Activated CD8-positive, alpha-beta T cell treated with anti-CD3 and anti-CD28 coated beads for 36 hours (primary cell): Measurements from ENCODE around the gene RPUSD1. TPM values are rescaled to one million over a fixed set of nuclear protein-coding genes. Genes with fewer than 3 reads are reported as not detected.

ENCODE experiments used
- ATAC-seq: fragments of 200-7000 bp; cut with Tn5 transposase; one replicate; pipeline ENCODE4 v1.10.0; 2021; ENCODE audit warnings: mild to moderate bottlenecking, moderate library complexity
- CTCF ChIA-PET: fragments of 350-600 bp; sonication (Branson Sonifier 250); formaldehyde crosslinking; loops from one replicate; lab custom pipeline; 2021; ENCODE audit warnings: antibody characterized with exemption; lab: Charles Lee
- POLR2A ChIA-PET: fragments of 350-600 bp; sonication (Branson Sonifier 250); formaldehyde crosslinking; loops from one replicate; lab custom pipeline; 2021; ENCODE audit warnings: antibody characterized with exemption; lab: Charles Lee
- DNase-seq: peaks from one replicate; pipeline ENCODE4 v3.0.0-alpha.2; 2020
- H3K27ac Mint-ChIP-seq: one replicate; pipeline ENCODE4 v1.8.0; 2021; ENCODE audit warnings: mild to moderate bottlenecking, mixed read lengths
- H3K27me3 Mint-ChIP-seq: one replicate; pipeline ENCODE4 v1.8.0; 2021; ENCODE audit warnings: mixed read lengths
- H3K36me3 Mint-ChIP-seq: one replicate; pipeline ENCODE4 v1.8.0; 2021; ENCODE audit warnings: low read depth, mixed read lengths
- H3K4me1 Mint-ChIP-seq: one replicate; pipeline ENCODE4 v1.8.0; 2021; ENCODE audit warnings: low read depth, mixed read lengths
- H3K4me3 Mint-ChIP-seq: one replicate; pipeline ENCODE4 v1.8.0; 2021; ENCODE audit warnings: mild to moderate bottlenecking, moderate library complexity, mixed read lengths
- H3K9me3 Mint-ChIP-seq: one replicate; pipeline ENCODE4 v1.8.0; 2021; ENCODE audit warnings: mixed read lengths
- CTCF ChIP-seq: fragments of 200-600 bp; IDR thresholded peaks from one replicate; pipeline ENCODE4 v1.8.0; 2022; ENCODE audit warnings: antibody characterized with exemption, mild to moderate bottlenecking
- intact Hi-C: fragments of 100-400 bp; cut with micrococcal nuclease; formaldehyde crosslinking; loops from one replicate; pipeline ENCODE4 v1.10.0; 2022
- total RNA-seq, 2 experiments: library from RNA; stranded (reverse); gene quantifications; one replicate each; pipeline ENCODE4 v1.2.3, GENCODE V29; 2021

Gene RPUSD1
- total RNA-seq, 2 experiments from 2014 or later, result 17.1 to 18.1 TPM

- Mint-ChIP-seq H3K36me3 (peaks cover 9% of the 10 kb centered on the region), H3K4me1 (peaks cover 2% of the 10 kb centered on the region), H3K27ac (no peak overlapping the region), H3K9me3 (no peaks in the 10 kb centered on the region), H3K27me3 (no peaks in the 10 kb centered on the region), H3K4me3 (no peak overlapping the region)
- ChIA-PET CTCF (interaction anchor here (1.0 to 7.7 kb wide), 17 partner anchors 8 to 271 kb away, joined by 3 to 149 read pairs (median 5); partner anchors contain the start of genes CCDC78, CIAO3 and METRN), POLR2A (interaction anchor here (0.8 to 2.0 kb wide), 4 partner anchors 45 to 109 kb away, joined by 3 to 7 read pairs (median 4); partner anchors contain the start of gene RHBDL1)
- intact Hi-C loops, result loop anchor here (2.0 kb wide), 1 partner anchor 72 kb away; no protein-coding TSS in a partner anchor
- ATAC-seq (no peak), DNase-seq (no peak)
- TF ChIP-seq CTCF, result no peak
Measured at GRCh38 chr16:784431-784830, 3.8 kb downstream of the RPUSD1 start.

- DNase-seq, result no peak
- ChIA-PET POLR2A (interaction anchor here (0.9 to 1.4 kb wide), 2 partner anchors 18 to 57 kb away, joined by 3 to 4 read pairs; partner anchors contain the start of gene CCDC78), CTCF (interaction anchor here (1.6 to 7.7 kb wide), 4 partner anchors 39 to 70 kb away, joined by 6 to 149 read pairs (median 14); partner anchors contain the start of genes CIAO3 and METRN)
- ATAC-seq, result no peak
- H3K9me3 Mint-ChIP-seq, result no peaks in the 10 kb centered on the region
- peaks cover 2% of the 10 kb centered on the region for H3K4me1 Mint-ChIP-seq
- intact Hi-C loops, result loop anchor here (2.0 kb wide), 1 partner anchor 71 kb away; no protein-coding TSS in a partner anchor
- peaks cover 9% of the 10 kb centered on the region for H3K36me3 Mint-ChIP-seq
- no peak overlapping the region for H3K4me3 Mint-ChIP-seq
- no peak for TF ChIP-seq CTCF
- H3K27ac Mint-ChIP-seq, result no peak overlapping the region
- no peaks in the 10 kb centered on the region for H3K27me3 Mint-ChIP-seq
Measured at GRCh38 chr16:783404-784161, 4.6 kb downstream of the RPUSD1 start.

- Mint-ChIP-seq H3K9me3 (no peaks in the 10 kb centered on the region), H3K4me3 (no peak overlapping the region), H3K36me3 (peaks cover 9% of the 10 kb centered on the region), H3K4me1 (peaks cover 2% of the 10 kb centered on the region), H3K27ac (no peak overlapping the region), H3K27me3 (no peaks in the 10 kb centered on the region)
- no peak for DNase-seq
- no peak for ATAC-seq
- no peak for TF ChIP-seq CTCF
- intact Hi-C loops, result no loop called here
- ChIA-PET CTCF (interaction anchor here (1.6 to 7.7 kb wide), 3 partner anchors 38 to 70 kb away, joined by 6 to 149 read pairs (median 20); partner anchors contain the start of genes CIAO3 and METRN), POLR2A (interaction anchor here (1.4 kb wide), 1 partner anchor 18 kb away, joined by 3 read pairs; no protein-coding TSS in a partner anchor)
Measured at GRCh38 chr16:782766-783403, 5.3 kb downstream of the RPUSD1 start.

GRCh38 chr16:782258-782657 is 5.9 kb downstream of the RPUSD1 start:
- ATAC-seq (no peak), DNase-seq (no peak)
- intact Hi-C loops, result no loop called here
- no peak overlapping the region for H3K4me3 Mint-ChIP-seq
- no peak overlapping the region for H3K27ac Mint-ChIP-seq
- TF ChIP-seq CTCF, result no peak
- H3K36me3 Mint-ChIP-seq, result peaks cover 9% of the 10 kb centered on the region
- POLR2A ChIA-PET, result interaction anchor here (1.4 kb wide), 1 partner anchor 19 kb away, joined by 3 read pairs; no protein-coding TSS in a partner anchor
- peaks cover 2% of the 10 kb centered on the region for H3K4me1 Mint-ChIP-seq
- CTCF ChIA-PET, result interaction anchor here (4.3 to 7.7 kb wide), 2 partner anchors 37 to 69 kb away, joined by 20 to 149 read pairs; partner anchors contain the start of gene METRN
- H3K27me3 Mint-ChIP-seq, result peaks cover 3% of the 10 kb centered on the region
- no peaks in the 10 kb centered on the region for H3K9me3 Mint-ChIP-seq
